GM21737 (cell line): ENCODE results near the gene DMXL2.
"Not testable (repeated sequence)": the region's sequence is repeated elsewhere in the genome, so short reads cannot be mapped to it uniquely, and the experiment has no call there.

Source experiments
- ATAC-seq: cut with Tn5 transposase; IDR thresholded peaks from one replicate; pipeline ENCODE4 v1.9.1; 2021; ENCODE audit warnings: mild to moderate bottlenecking, moderate library complexity; ENCODE audit not compliant: unreplicated experiment

Gene DMXL2

DNA sequence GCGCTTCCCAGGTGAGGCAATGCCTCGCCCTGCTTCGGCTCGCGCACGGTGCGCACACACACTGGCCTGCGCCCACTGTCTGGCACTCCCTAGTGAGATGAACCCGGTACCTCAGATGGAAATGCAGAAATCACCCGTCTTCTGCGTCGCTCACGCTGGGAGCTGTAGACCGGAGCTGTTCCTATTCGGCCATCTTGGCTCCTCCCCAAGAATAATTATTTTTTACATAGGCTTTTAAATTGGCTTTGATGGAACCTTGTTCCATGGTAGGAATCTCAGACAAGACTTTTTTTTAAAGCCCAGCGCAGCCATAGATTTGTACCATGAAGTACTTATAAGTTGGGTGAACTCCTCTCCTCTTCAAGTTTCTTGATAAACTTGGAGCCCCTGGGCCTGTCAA is 199.5 kb downstream of the DMXL2 start:
- ATAC-seq: not testable (repeated sequence)

DNA sequence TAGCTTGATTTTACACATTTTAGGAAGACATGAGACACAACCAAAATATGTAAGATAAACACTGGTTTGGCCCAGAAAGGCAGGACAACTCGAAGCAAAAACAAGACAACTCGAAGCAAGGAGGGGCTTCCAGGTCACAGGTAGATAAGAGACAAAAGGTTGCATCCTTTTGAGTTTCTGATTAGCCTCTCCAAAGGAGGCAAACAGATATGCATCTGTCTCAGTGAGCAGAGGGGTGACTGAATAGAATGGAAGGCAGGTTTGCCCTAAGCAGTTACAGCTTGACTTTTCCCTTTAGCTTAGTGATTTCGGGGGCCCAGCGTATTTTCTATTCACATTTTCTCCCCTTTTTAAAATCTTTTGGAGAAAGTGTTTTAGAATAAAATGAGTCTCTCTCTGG is 206.4 kb downstream of the DMXL2 start:
- ATAC-seq: no peak

DNA sequence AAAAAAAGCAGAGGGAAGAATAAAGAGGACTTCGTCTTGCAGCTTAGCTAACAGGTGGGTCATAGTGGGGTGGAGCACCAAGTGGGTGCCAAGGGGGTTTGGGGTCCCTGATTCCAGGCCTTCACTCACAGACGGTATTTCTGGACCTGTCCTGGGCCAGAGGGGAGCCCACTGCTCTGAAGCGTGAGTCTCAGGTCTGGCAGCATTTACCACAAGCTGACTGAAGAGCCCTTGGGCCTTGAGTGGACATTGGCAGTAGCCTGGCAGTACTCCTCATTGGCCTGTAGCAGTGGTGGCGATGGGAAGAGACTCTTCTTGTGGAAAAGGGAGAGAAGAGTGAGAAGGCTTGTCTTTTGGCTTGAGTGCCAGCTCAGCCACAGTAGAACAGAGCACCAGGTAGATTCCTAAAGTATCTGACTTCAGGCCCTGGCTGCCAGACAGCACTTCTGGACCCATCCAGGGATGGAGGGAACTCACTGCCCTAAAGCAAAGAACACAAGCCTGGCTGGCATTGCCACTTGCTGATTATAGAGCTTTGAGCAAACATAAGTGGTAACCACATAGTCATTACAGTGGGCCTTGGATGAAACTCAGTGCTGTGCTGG is 208.2 kb downstream of the DMXL2 start:
- ATAC-seq: no peak

DNA sequence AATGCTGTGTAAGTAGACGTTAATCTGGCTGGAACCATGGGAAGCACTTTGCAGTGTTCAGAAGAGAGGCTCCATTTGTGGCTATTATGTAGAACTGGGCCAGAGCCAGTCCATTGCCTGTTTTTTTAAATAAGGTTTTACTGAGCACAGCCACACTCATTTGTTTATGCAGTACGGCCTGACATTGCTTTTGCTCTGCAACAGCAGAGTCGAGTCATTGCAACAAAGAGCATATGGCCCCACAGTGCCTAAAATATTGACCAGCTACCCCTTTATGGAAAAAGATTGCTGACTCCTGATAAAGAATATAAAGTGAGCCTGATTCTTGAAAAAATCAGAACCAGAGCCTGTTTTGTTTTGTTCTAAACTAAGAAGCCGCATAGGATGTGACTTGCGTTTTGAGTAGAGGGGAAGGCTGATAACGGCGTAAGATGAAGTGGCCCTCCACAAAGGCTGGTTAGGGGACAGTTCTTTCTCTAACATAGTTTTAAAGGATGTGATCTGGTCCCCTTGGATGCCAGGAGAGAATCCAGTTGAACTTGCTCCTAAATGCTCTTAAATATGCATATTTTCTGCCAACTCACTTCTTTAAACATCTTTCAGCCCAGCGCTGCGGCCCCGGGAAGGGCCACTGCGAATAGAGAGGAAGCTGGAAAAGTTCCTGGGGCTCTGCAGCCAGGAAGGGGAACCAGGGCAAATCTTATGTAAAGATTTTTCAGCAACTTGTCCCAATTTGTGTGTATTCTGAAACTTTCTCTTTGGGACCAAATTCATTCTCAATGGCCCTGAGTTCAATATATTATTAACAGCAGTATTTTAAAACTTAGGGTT is 216.7 kb downstream of the DMXL2 start:
- ATAC-seq: no peak

DNA sequence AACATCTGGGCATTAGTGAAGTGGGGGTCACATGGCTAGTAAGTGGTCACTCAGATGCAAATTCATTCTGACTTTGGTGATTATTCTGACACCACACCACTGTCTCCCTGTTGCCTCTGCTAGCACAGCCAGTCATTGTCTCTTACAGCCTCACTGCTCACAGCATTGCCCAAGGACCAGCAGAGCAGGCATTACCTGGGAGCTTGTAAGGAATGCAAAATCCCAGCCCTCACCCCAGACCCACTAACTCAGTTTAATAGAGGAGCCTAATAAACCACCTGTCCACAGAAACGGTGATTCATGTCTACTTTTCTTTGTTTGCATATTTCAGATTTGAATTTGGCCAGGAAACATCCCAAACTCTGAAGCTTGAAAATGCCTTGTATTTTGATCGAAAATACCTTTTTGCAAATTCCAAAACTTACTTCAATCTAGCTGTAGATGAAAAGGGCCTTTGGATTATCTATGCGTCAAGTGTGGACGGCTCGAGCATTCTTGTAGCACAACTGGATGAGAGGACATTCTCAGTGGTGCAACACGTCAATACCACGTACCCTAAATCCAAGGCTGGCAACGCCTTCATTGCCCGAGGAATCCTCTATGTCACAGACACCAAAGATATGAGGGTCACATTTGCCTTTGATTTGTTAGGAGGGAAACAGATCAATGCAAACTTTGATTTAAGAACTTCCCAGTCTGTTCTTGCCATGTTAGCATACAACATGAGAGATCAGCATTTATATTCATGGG is 218.4 kb downstream of the DMXL2 start:
- ATAC-seq: no peak

DNA sequence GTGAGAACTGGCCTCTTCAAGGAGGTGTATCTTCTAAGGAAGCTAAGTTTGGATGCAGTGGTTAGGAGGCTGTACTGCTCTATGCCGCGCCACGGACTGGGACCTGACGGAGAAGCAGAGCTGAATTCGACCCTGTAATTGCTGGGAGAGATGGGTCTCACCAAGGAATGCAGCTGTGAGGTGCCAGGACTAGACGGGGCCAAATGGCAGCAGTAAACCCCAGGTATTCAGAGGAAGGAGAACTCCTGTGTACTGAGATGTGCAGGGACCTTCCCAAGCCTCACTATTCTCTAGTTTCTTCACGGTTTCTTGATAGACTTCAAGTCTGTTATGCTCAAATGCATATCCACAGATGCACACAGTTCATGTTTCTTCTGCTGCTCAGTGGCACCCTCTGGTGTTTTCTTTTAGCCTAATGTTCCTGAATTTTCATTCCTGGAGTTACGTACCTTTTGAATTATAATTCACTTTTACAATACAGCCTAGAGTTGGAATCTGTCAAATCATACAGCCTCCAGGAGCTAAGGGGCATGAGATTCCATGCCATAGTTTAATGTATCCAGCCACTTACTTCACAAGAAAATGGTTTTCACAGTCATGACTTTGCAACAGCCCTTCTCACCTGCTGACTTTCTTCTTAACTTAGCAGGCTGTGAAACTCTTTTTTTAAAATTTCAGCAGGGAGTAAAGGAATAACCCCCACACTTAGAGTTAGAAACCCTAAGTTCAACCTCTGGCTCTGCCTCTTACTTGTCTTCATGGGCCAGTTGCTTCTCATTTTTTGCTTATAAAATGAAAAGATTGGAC is 219.3 kb downstream of the DMXL2 start:
- no peak for ATAC-seq

DNA sequence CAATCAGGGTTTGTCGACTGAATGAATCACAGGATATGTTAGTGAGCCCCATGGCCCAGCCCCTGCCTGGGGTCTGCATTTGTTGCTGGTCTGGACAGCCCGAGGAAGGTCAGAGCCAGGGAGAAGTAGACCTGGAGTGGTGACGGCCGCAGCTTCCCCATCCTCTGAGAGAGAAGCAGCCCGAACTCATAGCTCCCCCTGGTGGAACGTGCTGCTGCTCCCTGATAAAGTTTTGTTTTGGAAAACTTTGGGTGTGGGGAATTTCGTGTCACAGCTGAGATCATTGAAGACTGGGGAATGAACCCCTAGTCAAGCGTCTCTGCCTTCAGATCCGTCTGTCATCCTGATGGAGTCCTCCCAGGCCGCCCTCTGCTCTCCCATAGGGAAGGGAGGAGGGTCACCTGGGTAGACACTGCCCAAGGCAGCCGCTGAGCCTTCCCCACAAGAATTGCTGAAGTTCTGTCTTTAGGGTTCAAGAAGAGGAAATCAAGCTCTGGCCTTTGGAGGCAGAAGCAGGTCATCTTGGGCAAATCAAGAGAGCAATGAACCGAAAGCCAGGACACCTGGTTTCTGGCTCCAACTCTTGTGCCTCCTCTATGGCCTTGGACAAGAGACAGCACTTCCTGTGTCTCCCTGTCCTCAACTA is 220.6 kb downstream of the DMXL2 start:
- no peak for ATAC-seq

DNA sequence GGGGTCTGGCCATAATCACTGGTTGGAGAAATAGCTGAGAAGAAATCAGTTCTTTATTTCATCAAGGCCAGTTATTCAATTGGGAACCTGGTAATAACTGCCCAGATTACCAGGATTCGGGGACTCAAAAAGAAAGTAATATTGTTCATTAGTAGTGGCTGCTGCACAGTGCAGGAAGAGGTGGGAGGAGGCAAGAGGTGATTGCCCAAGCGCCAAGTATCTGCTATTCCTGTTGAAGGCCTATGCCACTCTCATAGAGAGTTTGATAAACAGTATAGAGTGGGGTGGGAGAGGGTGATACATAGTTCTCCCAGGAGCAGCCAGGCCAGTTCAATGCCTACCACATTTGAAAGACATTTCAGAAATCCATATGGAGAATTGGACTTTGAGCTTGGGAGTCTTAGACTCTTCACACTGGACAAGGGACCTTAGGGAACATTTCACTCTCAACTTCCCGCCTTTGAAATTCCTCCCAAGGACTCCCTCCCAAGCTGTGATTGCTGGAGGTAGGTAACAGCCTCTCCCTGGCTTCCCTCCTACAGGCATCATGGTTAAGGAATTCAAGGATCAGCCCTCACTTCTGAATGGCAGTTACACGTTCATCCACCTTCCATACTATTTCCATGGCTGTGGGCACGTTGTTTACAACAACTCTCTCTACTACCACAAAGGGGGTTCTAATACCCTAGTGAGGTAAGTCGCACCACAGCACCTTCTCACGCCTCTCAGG is 221.4 kb downstream of the DMXL2 start:
- ATAC-seq: no peak

DNA sequence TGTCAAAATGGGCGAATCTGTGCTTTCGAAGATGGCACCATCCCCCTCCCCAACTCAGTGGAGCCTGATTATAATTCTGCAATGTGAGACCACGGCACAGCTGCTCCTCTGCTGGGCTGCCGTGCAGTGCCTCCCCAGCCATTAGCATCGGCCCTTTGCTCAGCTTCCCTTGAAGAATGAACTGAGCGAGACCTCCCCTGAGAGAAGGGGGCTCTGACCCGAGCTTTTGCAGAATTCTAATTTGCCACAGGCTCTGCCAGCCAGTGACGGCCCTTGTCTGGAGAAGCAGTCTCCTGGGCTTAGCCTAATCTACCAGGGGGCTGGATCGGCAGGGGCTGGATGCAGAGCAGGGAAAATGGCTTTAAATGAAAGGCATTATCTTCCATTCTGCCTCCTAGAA is 223.9 kb downstream of the DMXL2 start:
- ATAC-seq: no peak
